CD4-positive, alpha-beta memory T cell (primary cell): ENCODE measurements around the gene MLLT6. TPM values are rescaled to one million over a fixed set of nuclear protein-coding genes. Genes with fewer than 3 reads are reported as not detected.
A peak's percentile ranks its signal among the peaks of the same experiment; 100 is the strongest.

ENCODE experiments used
- CTCF ChIA-PET: fragments of 350-600 bp; sonication (Branson Sonifier 250); formaldehyde crosslinking; loops from one replicate; lab custom pipeline; 2021; ENCODE audit warnings: inconsistent platforms; ENCODE audit not compliant: partially characterized antibody; lab: Charles Lee
- POLR2A ChIA-PET: fragments of 350-600 bp; sonication (Branson Sonifier 250); formaldehyde crosslinking; loops from one replicate; lab custom pipeline; 2021; ENCODE audit not compliant: partially characterized antibody; lab: Charles Lee
- DNase-seq, 5 donors: peaks; one replicate each; pipeline versions ENCODE4 v3.0.0 to v3.0.0-alpha.2; 2020 to 2022; ENCODE audit warnings: mixed read lengths in 1 of 5
- H3K27ac ChIP-seq: one replicate; pipeline ENCODE4 v1.7.0; 2013; ENCODE audit warnings: low read depth, low read length
- H3K27me3 ChIP-seq: 2 replicates; pipeline ENCODE4 v1.7.0; 2013; ENCODE audit warnings: mild to moderate bottlenecking, low read length, moderate library complexity; ENCODE audit not compliant: insufficient read depth
- H3K36me3 ChIP-seq: 2 replicates; pipeline ENCODE4 v1.7.0; 2013; ENCODE audit warnings: mild to moderate bottlenecking, low read length, moderate library complexity; ENCODE audit not compliant: insufficient read depth
- H3K4me1 ChIP-seq: 2 replicates; pipeline ENCODE4 v1.7.0; 2013; ENCODE audit warnings: mild to moderate bottlenecking, low read length, moderate library complexity; ENCODE audit not compliant: insufficient read depth
- H3K4me3 ChIP-seq, 2 donors: one replicate each; pipeline ENCODE4 v1.7.0; 2013; ENCODE audit warnings: low read length in 2 of 2, mild to moderate bottlenecking in 1 of 2
- H3K9me3 ChIP-seq, 2 donors: one replicate each; pipeline ENCODE4 v1.7.0; 2013; ENCODE audit warnings: low read length in 2 of 2, control low read depth in 1 of 2; ENCODE audit not compliant: control insufficient read depth in 1 of 2
- H3K27ac Mint-ChIP-seq, 7 donors: one replicate each; pipeline ENCODE4 v1.8.0; 2020 to 2021; ENCODE audit warnings: mixed read lengths in 7 of 7, mild to moderate bottlenecking in 6 of 7, inconsistent platforms in 3 of 7, moderate library complexity in 3 of 7
- H3K27me3 Mint-ChIP-seq, 2 donors: one replicate each; pipeline ENCODE4 v1.8.0; 2020 to 2021; ENCODE audit warnings: mixed read lengths in 2 of 2
- H3K36me3 Mint-ChIP-seq, 2 donors: one replicate each; pipeline ENCODE4 v1.8.0; 2020 to 2021; ENCODE audit warnings: mixed read lengths in 2 of 2, inconsistent platforms in 1 of 2, mild to moderate bottlenecking in 1 of 2
- H3K4me1 Mint-ChIP-seq, 4 donors: one replicate each; pipeline ENCODE4 v1.8.0; 2020 to 2021; ENCODE audit warnings: mixed read lengths in 4 of 4, mild to moderate bottlenecking in 1 of 4
- H3K4me3 Mint-ChIP-seq, 8 donors: one replicate each; pipeline ENCODE4 v1.8.0; 2020 to 2021; ENCODE audit warnings: mixed read lengths in 8 of 8, mild to moderate bottlenecking in 7 of 8, moderate library complexity in 6 of 8, inconsistent platforms in 3 of 8
- H3K9me3 Mint-ChIP-seq, 8 donors: one replicate each; pipeline ENCODE4 v1.8.0; 2020 to 2021; ENCODE audit warnings: mixed read lengths in 8 of 8, mild to moderate bottlenecking in 5 of 8, inconsistent platforms in 3 of 8, moderate library complexity in 1 of 8
- intact Hi-C: fragments of 100-400 bp; cut with micrococcal nuclease; formaldehyde crosslinking; loops from one replicate; pipeline ENCODE4 v1.15.1; 2023
- polyA plus RNA-seq, 2 donors: library from polyadenylated mRNA; unstranded; fragments of 300-500 nt; fragmentation: Illumina TruSeq; gene quantifications; one replicate each; pipeline ENCODE4 v1.2.3, GENCODE V29; 2021
- total RNA-seq, 2 experiments: library from RNA; stranded (reverse); gene quantifications; one replicate each; pipeline ENCODE4 v1.2.3, GENCODE V29; 2021

Gene MLLT6
- total and polyA plus RNA-seq, 4 experiments from 2014 or later: 3.0 to 505 (median 254) TPM

DNA sequence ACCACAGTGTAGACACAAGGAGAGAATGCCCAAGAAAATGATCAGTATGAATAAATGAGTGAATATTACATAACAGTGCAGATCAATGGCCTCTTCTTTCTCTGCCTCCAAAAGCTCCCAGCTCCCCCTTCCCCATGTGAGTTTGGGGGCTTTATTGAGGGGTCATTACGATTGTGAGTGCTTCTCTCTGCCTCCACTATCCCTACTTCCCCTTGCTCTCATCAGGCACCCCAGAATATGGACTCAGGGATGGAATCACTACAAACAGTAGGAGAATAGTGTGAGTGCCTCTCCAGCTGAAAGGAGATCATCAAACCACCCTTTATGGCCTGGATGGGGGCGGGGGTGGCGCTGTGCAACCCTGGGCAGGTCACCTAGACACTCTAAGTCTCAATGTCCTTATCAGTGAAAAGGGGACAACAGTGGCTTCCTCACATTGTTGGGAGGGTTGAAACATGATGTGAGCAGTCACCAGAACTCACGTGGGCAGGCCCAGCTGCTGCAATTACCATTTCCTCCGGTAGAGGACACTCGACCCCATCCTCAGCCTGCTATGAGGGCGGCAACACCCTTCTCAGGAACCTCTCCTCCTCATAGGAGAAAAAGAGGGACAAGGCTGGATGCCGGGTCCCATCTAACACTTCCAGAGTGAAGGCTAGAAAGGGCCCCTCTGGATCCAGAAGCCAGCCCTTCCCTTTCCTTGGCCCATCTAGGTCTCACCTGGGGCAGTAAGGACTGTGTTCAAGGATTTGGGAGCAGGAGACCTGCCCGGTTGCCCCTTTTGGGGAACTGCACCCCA lies 28.2 kb upstream of the MLLT6 start:
- Histone ChIP-seq H3K9me3 (no peaks in the 10 kb centered on the region), H3K4me1 (peaks cover 11% of the 10 kb centered on the region), H3K4me3 (no peak overlapping the region), H3K27ac (no peak overlapping the region), H3K27me3 (peaks cover 6% of the 10 kb centered on the region), H3K36me3 (no peaks in the 10 kb centered on the region)
- Mint-ChIP-seq H3K27ac (peak overlapping the region in 1 of 7 donors; percentile 78), H3K4me1 (peaks cover 3 to 25% (median 11%) of the 10 kb centered on the region in 4 donors), H3K27me3 (peaks cover 7 to 22% of the 10 kb centered on the region in 2 donors), H3K4me3 (peak overlapping the region in 3 of 8 donors; percentile 43 to 71 (median 66)), H3K9me3 (no peaks in the 10 kb centered on the region), H3K36me3 (no peaks in the 10 kb centered on the region)
- intact Hi-C loops: loop anchor here (1.0 to 5.0 kb wide), 5 partner anchors 24 to 475 kb away; partner anchors contain the start of genes CISD3, PLXDC1 and PSMB3
- ChIA-PET CTCF (interaction anchor here (0.7 to 8.2 kb wide), 15 partner anchors 8 to 145 kb away, joined by 3 to 198 read pairs (median 5); partner anchors contain the start of genes CISD3 and PSMB3), POLR2A (interaction anchor here (0.7 to 5.5 kb wide), 7 partner anchors 25 to 75 kb away, joined by 3 to 38 read pairs (median 24); partner anchors contain the start of genes CISD3, MLLT6 and PSMB3)
- peak; percentile 72 to 80 (median 76) for DNase-seq

DNA sequence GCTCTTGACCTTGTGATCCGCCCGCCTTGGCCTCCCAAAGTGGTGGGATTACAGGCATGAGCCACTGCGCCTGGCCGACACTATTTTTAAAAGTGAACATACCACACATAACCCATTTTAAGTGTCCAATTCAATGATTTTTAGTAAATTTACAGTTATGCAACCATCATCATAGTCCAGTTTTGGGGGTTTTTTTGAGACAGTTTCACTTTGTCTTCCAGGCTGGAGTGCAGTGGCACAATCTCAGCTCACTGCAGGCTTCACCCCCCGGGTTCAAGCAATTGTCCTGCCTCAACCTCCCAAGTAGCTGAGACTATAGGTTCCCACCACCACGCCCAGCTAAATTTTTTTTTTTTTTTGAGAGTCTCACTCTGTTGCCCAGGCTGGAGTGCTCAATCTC lies 27.3 kb upstream of the MLLT6 start:
- Mint-ChIP-seq H3K36me3 (no peaks in the 10 kb centered on the region), H3K27ac (no peak overlapping the region), H3K4me3 (no peak overlapping the region), H3K4me1 (peaks cover 3 to 20% (median 11%) of the 10 kb centered on the region in 4 donors), H3K27me3 (peaks cover 0 to 16% of the 10 kb centered on the region in 2 donors), H3K9me3 (no peaks in the 10 kb centered on the region)
- Histone ChIP-seq H3K4me1 (peaks cover 11% of the 10 kb centered on the region), H3K36me3 (no peaks in the 10 kb centered on the region), H3K27me3 (peaks cover 3% of the 10 kb centered on the region), H3K9me3 (no peaks in the 10 kb centered on the region), H3K4me3 (no peak overlapping the region), H3K27ac (no peak overlapping the region)
- intact Hi-C loops: loop anchor here (1.0 to 5.0 kb wide), 5 partner anchors 23 to 474 kb away; partner anchors contain the start of genes CISD3, PLXDC1 and PSMB3
- ChIA-PET POLR2A (interaction anchor here (2.3 to 5.5 kb wide), 4 partner anchors 24 to 57 kb away, joined by 10 to 38 read pairs (median 30); partner anchors contain the start of genes CISD3 and MLLT6), CTCF (interaction anchor here (0.6 to 8.2 kb wide), 14 partner anchors 10 to 1319 kb away, joined by 3 to 198 read pairs (median 4); partner anchors contain the start of gene CISD3)
- DNase-seq: no peak

DNA sequence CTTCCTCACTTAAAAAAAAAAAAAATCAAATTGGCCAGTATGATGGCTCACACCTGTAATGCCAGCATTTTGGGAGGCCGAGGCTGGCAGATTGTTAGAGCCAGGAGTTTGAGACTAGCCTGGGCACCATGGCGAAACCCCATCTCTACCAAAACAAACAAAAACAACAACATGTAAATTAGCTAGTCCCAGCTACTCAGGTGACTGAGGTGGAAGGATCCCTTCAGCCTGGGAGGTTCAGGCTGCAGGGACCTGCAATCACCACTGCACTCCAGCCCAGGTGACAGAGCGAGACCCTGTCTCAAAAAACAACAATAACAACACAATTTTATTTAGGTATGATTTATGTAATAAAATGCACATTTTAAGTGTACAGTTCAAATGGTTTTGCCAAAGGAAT lies 24.0 kb upstream of the MLLT6 start:
- ChIA-PET POLR2A (no interaction called here), CTCF (interaction anchor here (1.0 to 8.2 kb wide), 2 partner anchors 9 to 53 kb away, joined by 6 to 198 read pairs; partner anchors contain the start of gene CISD3)
- Mint-ChIP-seq H3K4me3 (no peak overlapping the region), H3K27me3 (peaks cover 0 to 12% of the 10 kb centered on the region in 2 donors), H3K36me3 (no peaks in the 10 kb centered on the region), H3K4me1 (peaks cover 0 to 8% (median 2%) of the 10 kb centered on the region in 4 donors), H3K27ac (no peak overlapping the region), H3K9me3 (no peaks in the 10 kb centered on the region)
- Histone ChIP-seq H3K4me3 (no peak overlapping the region), H3K27me3 (no peaks in the 10 kb centered on the region), H3K27ac (no peak overlapping the region), H3K9me3 (no peaks in the 10 kb centered on the region), H3K4me1 (peaks cover 3% of the 10 kb centered on the region), H3K36me3 (no peaks in the 10 kb centered on the region)
- intact Hi-C loops: no loop called here
- no peak for DNase-seq

DNA sequence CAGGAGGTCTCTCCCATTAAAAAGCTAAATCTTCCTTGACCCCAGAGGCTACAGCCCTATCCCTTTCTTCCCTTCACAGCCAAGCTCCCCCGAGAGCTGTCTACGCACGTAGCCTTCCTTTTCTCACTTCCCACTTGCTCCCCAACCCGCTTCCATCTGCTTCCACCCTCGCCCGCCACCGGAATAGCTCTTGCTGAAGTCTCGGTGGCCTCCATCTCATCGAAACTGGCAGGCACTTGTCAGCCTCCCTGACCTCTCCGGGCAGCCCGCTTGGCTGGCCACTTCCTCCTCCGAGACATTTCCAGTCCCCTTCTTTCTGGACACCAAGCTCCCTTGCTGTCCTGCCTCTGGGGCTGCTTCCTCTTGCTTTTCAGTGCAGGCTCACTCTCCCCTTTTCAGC lies 19.6 kb upstream of the MLLT6 start:
- intact Hi-C loops: no loop called here
- no peaks in the 10 kb centered on the region for H3K36me3 ChIP-seq
- H3K4me3 Mint-ChIP-seq: no peak overlapping the region
- no peak for DNase-seq
- ChIA-PET POLR2A (interaction anchor here (1.0 kb wide), 1 partner anchor 16 kb away, joined by 3 read pairs; no protein-coding TSS in a partner anchor), CTCF (interaction anchor here (0.7 to 0.8 kb wide), 2 partner anchors 9 to 49 kb away, joined by 3 read pairs; no protein-coding TSS in a partner anchor)
- H3K27ac ChIP-seq: no peak overlapping the region
- H3K9me3 Mint-ChIP-seq: no peaks in the 10 kb centered on the region
- peaks cover 0 to 1% (median 0%) of the 10 kb centered on the region in 4 donors for H3K4me1 Mint-ChIP-seq
- H3K9me3 ChIP-seq: no peaks in the 10 kb centered on the region
- H3K4me1 ChIP-seq: no peaks in the 10 kb centered on the region
- H3K4me3 ChIP-seq: no peak overlapping the region
- H3K27ac Mint-ChIP-seq: no peak overlapping the region
- H3K27me3 ChIP-seq: no peaks in the 10 kb centered on the region
- H3K36me3 Mint-ChIP-seq: no peaks in the 10 kb centered on the region
- peaks cover 2 to 7% of the 10 kb centered on the region in 2 donors for H3K27me3 Mint-ChIP-seq

DNA sequence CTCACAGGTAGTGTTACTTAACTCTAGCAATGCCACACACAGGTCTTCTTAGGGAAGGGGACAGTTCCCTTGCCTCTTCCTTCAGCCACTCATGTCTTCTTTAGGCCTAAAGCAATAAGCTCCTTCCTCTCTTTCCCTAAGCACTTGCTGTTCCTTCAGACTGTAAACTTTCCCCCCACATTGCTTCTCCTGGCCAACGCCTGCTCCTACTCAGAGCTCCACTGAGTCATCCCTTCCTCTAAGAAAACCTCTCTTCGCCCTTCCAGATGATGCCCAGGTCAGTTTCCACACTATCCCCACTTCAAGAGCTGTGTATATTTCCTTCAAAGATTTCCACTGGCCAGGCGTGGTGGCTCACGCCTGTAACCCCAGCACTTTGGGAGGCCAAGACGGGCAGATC lies 17.8 kb upstream of the MLLT6 start:
- peaks cover 0 to 1% (median 0%) of the 10 kb centered on the region in 4 donors for H3K4me1 Mint-ChIP-seq
- H3K27ac Mint-ChIP-seq: peak overlapping the region in 1 of 7 donors; percentile 15
- POLR2A ChIA-PET: interaction anchor here (0.6 kb wide), 1 partner anchor 128 kb away, joined by 3 read pairs; no protein-coding TSS in a partner anchor
- Histone ChIP-seq H3K27ac (no peak overlapping the region), H3K27me3 (no peaks in the 10 kb centered on the region), H3K4me3 (no peak overlapping the region), H3K36me3 (no peaks in the 10 kb centered on the region), H3K9me3 (no peaks in the 10 kb centered on the region), H3K4me1 (no peaks in the 10 kb centered on the region)
- no peaks in the 10 kb centered on the region for H3K9me3 Mint-ChIP-seq
- H3K4me3 Mint-ChIP-seq: no peak overlapping the region
- no peak for DNase-seq
- CTCF ChIA-PET: interaction anchor here (0.7 to 1.7 kb wide), 3 partner anchors 10 to 50 kb away, joined by 3 to 8 read pairs (median 6); no protein-coding TSS in a partner anchor
- no peaks in the 10 kb centered on the region for H3K36me3 Mint-ChIP-seq
- intact Hi-C loops: no loop called here
- H3K27me3 Mint-ChIP-seq: peaks cover 2 to 7% of the 10 kb centered on the region in 2 donors

DNA sequence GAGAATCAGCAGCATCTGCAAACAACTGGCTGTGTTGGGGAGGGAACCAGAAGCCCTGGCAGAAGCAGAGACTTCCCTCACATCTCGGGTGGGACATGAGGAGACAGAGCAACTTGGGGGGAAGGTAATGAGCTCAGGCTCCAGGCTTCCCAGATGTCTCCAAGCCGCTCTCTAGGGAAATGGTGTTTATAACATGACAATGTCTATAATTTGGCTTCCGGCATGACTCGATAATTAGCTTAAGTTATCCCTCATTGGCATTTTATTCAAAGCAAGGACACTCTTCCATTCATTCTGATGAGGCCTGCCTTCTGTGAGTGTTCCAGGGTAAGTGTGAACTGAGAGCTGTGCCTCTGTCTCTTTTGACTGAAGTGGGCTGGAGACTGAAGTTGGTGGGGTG lies 14.7 kb upstream of the MLLT6 start:
- DNase-seq: no peak
- no peaks in the 10 kb centered on the region for H3K9me3 ChIP-seq
- ChIA-PET CTCF (interaction anchor here (1.3 to 3.3 kb wide), 3 partner anchors 10 to 46 kb away, joined by 3 to 13 read pairs (median 6); no protein-coding TSS in a partner anchor), POLR2A (interaction anchor here (1.5 kb wide), 1 partner anchor 12 kb away, joined by 7 read pairs; no protein-coding TSS in a partner anchor)
- Mint-ChIP-seq H3K36me3 (no peaks in the 10 kb centered on the region), H3K27ac (no peak overlapping the region), H3K4me1 (peaks cover 0 to 1% (median 0%) of the 10 kb centered on the region in 4 donors), H3K4me3 (no peak overlapping the region), H3K27me3 (peaks cover 3 to 4% of the 10 kb centered on the region in 2 donors), H3K9me3 (peaks cover 0 to 2% (median 0%) of the 10 kb centered on the region in 8 donors)
- no peak overlapping the region for H3K4me3 ChIP-seq
- intact Hi-C loops: no loop called here
- H3K27me3 ChIP-seq: no peaks in the 10 kb centered on the region
- H3K36me3 ChIP-seq: no peaks in the 10 kb centered on the region
- no peak overlapping the region for H3K27ac ChIP-seq
- H3K4me1 ChIP-seq: no peaks in the 10 kb centered on the region
